HG03108 (cell line): ENCODE data around the gene DUSP28.
"Not testable (repeated sequence)": the region's sequence is repeated elsewhere in the genome, so short reads cannot be mapped to it uniquely, and the experiment has no call there.

ENCODE experiments used
- ATAC-seq: cut with Tn5 transposase; IDR thresholded peaks from one replicate; pipeline ENCODE4 v1.9.1; 2021; ENCODE audit warnings: moderate library complexity; ENCODE audit not compliant: unreplicated experiment

The DUSP28 gene

DNA sequence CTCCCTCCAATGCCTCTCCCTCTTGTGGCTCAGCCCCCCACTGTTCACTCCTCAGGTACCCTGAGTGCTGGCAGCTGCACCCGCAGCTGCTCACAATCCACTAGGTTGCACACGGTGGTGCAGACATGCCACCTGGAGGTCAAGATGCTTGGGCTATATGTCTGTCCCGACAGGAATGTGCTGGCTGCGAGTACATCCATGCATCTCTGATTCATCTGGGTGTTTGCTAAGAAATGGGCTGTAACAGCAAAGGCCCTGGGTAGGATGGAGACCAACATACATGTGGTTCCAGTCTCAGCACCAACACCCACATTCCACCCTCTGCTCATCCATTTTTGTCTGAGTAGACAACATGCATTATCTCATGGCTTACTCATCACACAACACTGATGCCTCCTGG lies 33.6 kb upstream of the DUSP28 start:
- ATAC-seq: no peak

DNA sequence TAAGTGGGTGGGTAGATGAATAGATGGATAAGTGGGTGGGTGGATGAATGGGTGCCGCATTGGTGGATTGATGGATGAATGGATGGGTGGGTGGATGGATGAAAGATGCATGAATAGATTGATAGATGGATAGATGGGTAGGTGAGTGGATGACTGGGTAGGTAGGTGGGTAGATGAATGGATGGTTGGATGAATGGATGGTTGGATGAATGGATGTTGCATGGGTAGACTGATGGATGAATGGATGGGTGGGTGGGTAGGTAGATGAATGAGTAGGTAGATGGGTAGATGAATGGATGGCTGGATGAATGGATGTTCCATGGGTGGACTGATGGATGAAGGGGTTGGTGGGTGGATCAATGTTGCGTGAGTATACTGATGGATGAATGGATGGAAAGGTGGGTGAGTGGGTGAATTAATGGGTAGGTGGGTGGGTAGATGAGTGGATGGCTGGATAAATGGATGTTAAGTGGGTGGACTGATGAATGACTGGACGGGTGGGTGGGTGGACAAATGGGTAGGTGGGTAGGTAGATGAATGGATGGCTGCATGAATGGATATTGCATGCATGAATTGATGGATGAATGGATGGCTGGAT lies 32.9 kb upstream of the DUSP28 start:
- no peak for ATAC-seq

DNA sequence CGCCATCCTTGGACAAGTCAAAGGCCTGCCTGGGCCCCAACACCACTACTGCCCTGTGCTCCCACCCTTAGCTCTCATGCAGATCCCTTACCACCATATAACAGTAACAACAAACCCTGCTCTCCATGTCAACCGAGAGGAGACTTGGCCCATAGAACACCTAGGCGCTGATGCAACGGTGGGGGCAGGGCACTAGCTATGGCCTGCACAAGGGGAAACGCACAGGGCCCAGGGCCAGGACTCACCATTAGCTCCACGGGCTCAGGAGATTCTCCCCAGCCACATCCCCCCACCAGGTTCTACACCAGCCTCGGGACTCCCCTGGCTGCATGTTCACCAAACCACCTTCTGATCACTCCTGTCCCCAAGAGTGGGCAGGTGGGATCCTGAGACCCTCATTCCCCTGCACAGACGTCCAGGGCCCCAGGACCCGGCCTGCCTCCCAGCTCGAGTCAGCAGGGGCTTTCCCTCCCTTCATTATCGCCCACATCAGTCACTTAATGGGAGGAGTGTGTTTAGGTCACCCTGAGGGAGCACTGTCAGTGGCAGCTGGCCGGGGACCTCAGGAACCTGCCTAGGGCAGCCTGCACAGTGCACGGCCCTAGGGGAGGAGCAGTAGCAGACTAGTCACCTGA lies 31.6 kb upstream of the DUSP28 start:
- no peak for ATAC-seq

DNA sequence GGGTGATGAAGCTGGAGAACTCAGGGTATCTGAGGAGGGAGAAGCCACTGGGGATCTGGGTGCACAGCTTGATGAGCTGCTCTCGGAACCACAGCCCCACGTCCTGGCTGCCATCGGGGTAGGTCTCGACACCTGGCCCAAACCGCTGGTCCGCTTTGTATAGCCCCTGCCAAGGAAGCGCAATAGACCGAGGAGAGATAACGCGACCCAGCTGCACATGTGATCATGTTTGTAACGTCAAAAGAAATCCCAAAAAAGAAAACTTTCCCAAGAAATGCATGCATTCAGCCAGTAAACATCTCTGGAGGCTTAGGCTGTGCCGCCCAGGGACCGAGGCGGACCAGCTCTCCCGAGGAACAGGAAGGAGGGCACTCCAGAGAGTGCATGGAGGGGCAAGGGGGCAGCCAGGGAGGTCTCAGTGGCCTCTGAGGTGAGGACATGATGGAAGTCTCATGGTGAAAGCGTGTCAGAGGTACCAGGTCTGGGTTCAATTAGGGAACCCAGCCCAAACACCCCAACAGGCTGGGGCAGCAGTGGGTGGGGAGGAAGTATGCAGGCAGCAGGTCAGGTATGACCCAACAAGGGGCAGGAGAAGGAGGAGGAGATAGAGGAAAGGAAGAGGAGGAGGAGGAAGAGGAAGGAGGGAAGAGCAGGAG lies 30.7 kb upstream of the DUSP28 start:
- ATAC-seq: no peak

DNA sequence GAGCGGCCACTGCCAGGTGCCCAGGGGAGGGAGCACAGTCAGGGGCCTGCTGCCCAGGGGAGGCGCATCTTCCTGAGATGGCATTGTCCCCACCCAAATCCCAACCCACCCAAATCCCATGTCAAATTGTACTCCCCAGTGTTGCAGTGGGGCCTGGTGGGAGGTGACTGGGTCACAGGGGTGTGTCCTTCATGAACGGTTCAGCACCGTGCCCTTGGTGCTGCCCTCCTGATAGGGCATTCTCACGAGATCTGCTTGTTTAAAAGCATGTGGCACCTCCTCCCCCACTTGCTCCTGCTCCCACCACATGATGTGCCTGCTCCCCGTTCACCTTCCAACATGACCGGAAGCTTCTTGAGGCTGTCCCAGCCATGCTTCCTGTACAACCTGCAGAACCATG lies 30.0 kb upstream of the DUSP28 start:
- no peak for ATAC-seq

DNA sequence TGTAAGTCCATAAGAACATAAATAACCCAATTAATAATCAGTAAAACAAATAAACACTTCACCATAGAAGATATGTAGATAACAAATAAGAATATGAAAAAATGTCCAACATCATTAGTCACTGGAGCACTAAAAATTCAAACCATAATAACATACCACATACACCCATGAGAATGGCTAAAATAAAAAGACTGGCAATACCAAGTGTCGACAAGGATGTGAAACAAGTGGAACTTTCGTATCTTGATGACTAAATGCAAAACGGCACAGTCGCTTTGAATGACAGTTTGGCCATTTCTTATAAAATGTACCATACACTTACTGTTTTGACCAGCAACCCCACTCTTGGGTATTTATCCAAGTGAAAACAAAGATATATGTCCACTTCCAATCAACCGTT lies 29.1 kb upstream of the DUSP28 start:
- ATAC-seq: no peak

DNA sequence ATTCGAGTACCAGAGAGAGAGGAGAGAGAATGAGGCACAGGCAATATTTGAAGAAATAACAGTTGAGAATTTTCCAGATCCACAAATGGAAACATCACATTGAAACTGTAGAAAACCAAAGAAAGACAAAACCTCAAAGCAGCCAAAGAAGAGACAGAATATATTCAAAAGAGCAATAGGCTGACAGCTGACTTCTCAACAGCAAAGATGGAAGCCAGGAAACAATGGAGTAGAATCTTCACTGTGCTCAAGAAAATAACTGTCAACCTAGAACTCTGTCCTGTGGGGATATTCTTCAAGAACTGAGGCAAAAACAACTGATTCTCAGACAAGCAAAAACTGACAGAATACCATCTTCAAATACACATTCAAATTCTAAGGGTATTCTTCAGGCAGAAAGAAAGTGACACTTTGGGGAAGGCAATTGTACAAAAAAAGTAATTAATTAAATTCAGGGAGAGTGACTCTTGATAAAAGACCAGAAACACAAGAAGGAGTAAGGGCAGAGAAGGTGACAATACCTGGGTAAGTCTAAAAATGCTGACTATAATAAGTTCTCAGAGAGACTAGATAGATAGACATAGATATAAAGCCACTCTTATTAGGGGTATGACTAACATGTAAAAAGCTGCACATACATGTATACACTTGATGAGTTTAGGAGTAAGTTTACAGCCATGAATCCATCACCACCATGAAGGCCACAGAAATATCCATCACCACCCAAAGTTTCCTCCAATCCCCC lies 28.0 kb upstream of the DUSP28 start:
- no peak for ATAC-seq

DNA sequence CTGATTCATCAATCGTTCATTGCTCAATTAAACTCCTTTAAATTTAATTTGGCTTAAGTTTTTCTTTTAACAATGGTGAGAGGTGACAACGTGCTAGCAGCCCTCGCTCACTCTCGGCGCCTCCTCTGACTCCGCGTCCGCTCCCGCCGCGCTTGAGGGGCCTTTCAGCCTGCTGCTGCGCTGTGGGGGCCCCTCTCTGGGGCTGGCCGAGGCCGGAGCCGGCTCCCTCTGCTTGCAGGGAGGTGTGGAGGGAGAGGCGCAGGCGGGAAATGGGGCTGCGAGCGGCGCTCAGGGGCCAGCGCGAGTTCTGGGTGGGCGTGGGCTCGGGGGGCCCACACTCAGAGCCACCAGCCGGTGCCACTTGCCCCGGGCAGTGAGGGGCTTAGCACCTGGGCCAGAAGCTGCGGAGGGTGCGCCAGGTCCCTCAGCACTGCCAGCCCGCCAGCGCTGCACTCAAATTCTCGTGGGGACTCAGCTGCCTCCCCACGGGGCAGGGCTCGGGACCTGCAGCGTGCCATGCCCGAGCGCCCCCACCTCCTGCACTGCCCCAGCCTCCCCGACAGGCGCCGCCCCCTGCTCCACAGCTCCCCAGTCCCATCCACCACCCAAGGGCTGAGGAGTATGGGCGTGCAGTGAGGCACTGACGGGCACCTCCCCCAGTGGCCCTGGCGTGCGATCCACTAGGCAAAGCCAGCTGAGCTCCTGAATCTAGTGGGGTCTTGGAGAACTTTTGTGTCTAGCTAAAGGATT lies 22.0 kb upstream of the DUSP28 start:
- no peak for ATAC-seq

DNA sequence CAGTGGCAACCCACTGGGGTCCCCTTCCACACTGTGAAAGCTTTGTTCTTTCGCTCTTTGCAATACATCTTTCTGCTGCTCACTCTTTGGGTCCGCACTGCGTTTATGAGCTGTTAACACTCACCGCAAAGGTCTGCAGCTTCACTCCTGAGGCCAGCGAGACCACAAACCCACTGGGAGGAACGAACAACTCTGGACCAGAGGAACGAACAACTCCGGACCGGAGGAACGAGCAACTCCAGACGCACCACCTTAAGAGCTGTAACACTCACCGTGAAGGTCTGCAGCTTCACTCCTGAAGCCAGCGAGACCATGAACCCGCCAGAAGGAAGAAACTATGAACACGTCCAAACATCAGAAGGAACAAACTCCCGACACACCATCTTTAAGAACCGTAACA lies 21.1 kb upstream of the DUSP28 start:
- not testable (repeated sequence) for ATAC-seq

DNA sequence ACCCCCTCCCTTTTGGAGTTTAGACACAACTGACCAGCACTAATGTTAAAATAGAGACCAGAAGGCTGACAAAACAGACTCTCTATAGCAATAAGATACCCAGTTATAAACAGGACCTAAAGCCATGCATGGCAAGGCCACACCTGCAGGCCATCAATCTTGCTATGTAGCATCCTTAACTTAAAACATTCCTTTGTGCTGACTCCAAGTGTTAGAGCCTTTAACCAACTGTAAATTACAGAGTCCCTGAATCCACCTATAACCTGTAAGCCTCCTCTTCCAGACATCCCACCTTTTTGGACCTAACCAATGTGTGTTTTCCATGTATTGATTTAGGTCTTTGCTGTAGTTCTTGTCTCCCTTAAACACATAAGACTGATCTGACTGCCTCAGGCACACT lies 20.3 kb upstream of the DUSP28 start:
- no peak for ATAC-seq

DNA sequence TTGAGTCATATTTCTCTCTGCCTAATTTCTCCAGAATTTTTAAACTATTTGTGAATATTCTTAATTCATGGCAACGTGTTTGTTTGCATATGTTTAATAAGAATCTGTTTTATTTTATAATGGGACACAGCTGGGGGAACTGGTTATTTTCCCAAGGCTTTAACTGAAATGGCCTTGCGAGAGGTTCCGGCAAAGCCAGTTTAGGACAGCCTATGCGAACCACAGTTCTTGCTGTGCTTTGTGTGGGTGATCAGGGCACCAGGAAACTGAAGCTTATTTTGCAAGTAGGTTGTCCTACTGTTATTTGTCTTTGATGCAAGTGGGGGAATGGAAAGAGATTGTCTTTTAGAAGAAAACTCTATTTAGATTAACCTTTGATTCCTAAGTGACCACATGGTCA lies 8.9 kb upstream of the DUSP28 start:
- no peak for ATAC-seq

DNA sequence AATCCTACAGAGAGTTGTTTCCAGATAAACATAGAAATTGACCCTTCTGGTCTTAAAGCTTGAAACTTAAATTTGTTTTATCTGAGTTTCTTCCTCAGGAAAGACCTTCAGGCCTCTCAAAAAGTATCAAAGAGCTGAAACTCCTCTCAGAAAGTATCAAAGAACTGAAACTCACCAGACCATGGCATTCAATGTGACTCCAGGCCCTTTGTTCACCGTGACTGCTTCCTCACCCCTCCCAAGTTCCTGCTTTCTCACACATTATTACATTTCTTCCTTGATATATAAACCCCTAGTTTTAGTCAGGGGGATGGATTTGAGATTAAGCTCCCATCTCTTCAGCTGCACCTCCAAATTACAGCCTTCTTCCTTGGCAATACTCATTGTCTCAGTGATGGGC lies 8.3 kb upstream of the DUSP28 start:
- ATAC-seq: no peak

DNA sequence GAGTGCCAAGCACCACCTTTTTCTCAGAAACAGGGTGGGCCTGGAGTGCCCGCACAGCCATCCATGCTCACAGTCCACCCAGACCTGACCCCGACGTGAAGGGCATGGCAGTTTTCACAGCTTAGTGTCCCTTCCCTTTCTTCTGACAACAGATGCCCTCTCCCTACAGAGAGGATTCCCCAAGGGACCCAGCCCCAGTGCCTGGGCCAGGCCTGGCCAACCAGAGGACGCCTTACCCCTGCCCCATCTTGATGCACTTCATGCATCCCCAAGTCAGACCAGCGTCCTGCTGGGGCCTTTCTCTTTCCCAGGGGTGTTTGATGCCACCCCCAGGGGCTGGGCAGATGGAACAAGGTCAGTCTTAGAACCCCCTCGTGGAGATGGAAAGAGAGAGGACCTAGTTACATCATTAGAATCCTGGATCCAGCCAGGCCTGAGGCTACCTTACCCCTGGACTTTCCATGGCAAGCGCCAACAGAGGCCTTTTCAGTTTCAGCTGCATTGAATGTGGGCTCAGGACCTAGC lies 6.1 kb upstream of the DUSP28 start:
- ATAC-seq: no peak

DNA sequence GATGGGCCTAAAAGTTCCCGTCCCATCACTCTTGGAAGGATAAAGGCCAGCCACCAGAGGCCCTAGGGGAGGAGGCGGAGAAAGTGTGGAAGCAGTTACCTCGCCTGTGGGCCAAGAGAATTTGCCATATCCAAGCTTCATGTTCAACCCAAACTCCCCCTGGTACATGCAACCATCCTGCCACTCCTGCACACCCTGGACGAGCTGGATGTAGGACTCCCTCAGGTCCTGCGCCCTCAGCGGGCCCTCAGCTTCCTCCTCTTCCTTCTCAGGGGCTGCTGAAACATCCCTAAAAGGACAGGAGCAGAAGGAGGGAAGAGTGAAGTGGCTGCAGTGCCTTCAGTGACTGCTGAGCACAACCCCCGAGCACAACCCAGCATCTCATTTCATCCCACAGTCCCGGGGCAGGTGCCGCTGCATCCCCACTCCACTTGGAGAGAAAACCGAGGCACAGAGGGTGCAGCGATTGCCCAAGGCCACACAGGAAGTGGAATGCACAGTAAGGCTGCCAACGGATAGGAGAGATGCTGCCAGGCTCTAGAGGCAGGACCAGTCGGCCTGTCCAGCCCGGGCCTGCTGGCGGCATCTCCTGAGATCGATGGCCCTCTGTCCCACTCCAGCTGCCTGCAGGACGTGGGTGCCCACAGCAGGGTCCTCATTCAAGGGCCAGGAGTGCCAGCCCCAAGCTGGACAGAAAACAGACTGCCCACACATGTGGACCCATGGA lies 5.2 kb upstream of the DUSP28 start:
- no peak for ATAC-seq

DNA sequence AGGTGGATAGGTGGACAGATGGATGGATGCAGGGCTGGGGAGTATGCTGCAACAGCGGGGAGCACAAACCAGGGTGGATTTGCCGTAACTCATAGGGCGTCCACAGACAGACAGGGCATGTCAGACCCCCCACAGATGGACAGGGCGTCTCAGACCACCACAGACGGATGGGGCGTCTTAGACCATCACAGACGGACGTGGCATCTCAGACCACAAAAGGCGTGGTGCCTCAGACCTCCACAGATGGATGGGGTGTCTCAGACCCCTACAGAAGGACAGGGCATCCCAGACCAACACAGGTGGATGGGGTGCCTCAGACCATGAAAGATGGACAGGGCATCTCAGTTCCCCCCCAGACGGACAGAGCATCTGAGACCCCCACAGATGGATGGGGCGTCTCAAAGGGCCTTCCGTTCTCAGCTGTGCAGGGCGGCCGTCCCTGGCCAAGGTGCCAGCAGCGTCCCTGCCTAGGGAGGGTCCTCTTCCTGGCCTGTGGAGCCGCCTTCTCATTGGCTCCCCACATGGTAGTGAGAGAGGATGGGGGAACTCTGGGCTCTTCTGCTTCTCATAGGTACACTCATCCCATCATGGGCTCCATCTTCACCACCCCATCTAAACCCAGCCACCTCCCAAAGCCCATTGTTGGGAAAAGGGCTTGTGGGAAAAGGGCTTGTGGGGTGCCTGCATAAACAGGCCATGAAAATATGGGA lies 4.5 kb upstream of the DUSP28 start:
- ATAC-seq: no peak

DNA sequence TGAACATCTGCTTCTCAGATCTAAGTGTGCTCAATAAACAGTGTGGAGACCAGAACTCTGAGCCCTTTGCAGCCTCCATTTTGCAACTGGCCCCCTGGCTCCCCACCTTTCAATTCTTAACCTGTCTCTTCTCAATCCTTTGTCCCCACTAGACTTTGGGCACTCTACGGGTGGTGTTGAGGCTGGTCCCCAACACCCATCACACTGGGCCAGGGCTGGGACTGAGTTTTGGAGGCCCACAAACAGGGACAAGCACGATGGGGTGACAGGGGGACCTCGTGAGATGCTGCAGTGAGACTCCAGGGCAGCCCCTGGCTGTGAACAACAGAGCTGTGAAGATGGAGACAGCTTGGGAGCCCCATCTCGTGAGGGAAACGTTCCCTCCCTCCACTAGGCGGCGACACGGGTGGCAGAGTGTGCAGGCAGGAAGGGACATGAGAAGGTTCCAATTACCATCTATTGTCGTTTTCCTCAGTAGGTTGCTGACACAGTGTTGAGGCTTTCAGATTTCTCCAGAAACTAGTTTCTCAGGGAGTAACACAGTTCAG lies 3.5 kb upstream of the DUSP28 start:
- no peak for ATAC-seq

DNA sequence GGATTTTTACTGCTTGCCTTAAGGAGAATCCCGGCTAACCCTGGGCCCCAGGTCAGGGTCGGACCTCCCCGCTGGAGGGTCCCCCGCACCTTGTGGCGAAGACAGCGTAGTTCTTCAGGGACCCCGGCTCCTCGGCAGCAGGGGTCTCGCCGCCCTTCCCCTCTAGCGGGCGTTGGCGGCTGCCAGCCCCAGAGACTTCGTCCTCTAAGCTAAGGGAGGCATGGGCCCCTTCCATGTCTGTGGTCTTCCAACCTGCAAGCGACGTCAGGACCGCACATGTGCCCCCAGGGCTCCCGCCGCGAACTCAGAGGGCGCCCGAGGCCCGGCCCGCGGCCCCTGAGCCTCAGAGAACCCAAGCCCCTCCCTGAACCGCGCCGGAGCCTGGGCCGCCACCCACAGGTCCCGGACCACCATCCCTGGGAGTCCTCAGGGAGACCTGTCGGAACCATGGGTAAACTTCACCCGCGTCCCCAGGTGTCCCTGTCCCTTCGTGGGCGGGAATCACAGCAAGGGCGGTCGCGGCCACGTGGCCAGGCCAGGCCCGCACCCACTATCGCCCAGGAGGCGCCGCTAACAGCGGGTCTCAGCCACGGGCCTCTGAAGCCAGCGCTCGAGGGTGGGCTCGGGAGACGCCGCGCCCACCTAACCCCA lies 2.9 kb upstream of the DUSP28 start:
- ATAC-seq: no peak

DNA sequence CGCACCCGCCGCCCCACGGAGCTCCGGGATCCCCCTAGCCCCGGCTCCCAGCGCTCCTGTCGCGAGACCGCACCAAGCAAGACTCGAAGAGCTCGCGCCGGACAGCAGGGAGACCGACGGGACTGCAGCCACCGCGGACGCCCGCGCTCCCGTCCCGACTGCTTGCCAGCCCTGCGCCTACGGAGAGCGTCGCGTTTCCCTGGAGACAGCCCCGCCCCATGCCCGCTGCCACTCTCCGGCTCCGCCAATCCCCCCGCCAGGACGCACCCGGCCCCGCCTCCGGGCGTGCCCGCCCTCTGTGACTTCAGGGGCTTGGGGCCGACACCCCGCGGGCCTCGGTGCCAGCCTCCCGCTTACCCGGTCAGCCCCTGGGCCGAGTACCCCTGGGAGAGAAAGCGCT lies 2.3 kb upstream of the DUSP28 start, which contains the start of gene ANKMY1:
TSS of gene ANKMY1 (minus strand) at position 181 of the 400 bp plus-strand sequence. CDS start 653 bp downstream, outside the sequence.
- no peak for ATAC-seq
